Neural progenitor cell (in vitro differentiated cells): ENCODE results near the gene SLC66A3. TPM values are rescaled to one million over a fixed set of nuclear protein-coding genes. Genes with fewer than 3 reads are reported as not detected.

Experiments used
- DNase-seq: peaks from one replicate; pipeline ENCODE4 v3.0.0-alpha.2; 2016; ENCODE audit warnings: low spot score
- H2AFZ ChIP-seq: fragments of 200-600 bp; sonication (generic); replicated peaks from 2 replicates; pipeline ENCODE4 v1.6.1; 2016; ENCODE audit warnings: antibody characterized with exemption
- H3F3A ChIP-seq: fragments of 200-600 bp; sonication (generic); 2 replicates; pipeline ENCODE4 v1.6.1; 2016; ENCODE audit warnings: antibody characterized with exemption, low read depth
- H3K27ac ChIP-seq: fragments of 200-600 bp; sonication (generic); 2 replicates; pipeline ENCODE4 v1.5.1; 2016; ENCODE audit warnings: mild to moderate bottlenecking
- H3K27me3 ChIP-seq: fragments of 200-600 bp; sonication (generic); 2 replicates; pipeline ENCODE4 v1.6.1; 2016; ENCODE audit warnings: mild to moderate bottlenecking, moderate library complexity
- H3K36me3 ChIP-seq: fragments of 200-600 bp; sonication (generic); 2 replicates; pipeline ENCODE4 v1.5.1; 2016
- H3K4me1 ChIP-seq: fragments of 200-600 bp; sonication (generic); 2 replicates; pipeline ENCODE4 v1.6.1; 2016; ENCODE audit warnings: mixed run types
- H3K4me2 ChIP-seq: fragments of 200-600 bp; sonication (generic); 2 replicates; pipeline ENCODE4 v1.6.1; 2016
- H3K4me3 ChIP-seq: fragments of 200-600 bp; sonication (generic); 2 replicates; pipeline ENCODE4 v1.5.1; 2016
- H3K79me2 ChIP-seq: fragments of 200-600 bp; sonication (generic); 2 replicates; pipeline ENCODE4 v1.6.1; 2016; ENCODE audit warnings: low read depth
- H3K9ac ChIP-seq: fragments of 200-600 bp; sonication (generic); 2 replicates; pipeline ENCODE4 v1.6.1; 2016
- H3K9me3 ChIP-seq: fragments of 200-600 bp; sonication (generic); 2 replicates; pipeline ENCODE4 v1.5.1; 2016; ENCODE audit warnings: low read depth
- H4K20me1 ChIP-seq: fragments of 200-600 bp; sonication (generic); 2 replicates; pipeline ENCODE4 v1.6.1; 2016; ENCODE audit warnings: low read depth
- H3K27ac Mint-ChIP-seq: 3 replicates; pipeline ENCODE4 v1.8.0; 2021; ENCODE audit warnings: mixed read lengths
- H3K27me3 Mint-ChIP-seq: 2 replicates; pipeline ENCODE4 v1.8.0; 2022; ENCODE audit warnings: low read depth, mild to moderate bottlenecking, inconsistent platforms, moderate library complexity, mixed read lengths; ENCODE audit not compliant: insufficient read depth
- H3K36me3 Mint-ChIP-seq: 3 replicates; pipeline ENCODE4 v1.8.0; 2021; ENCODE audit warnings: mixed read lengths
- H3K4me1 Mint-ChIP-seq: 3 replicates; pipeline ENCODE4 v1.8.0; 2021; ENCODE audit warnings: mixed read lengths
- H3K4me3 Mint-ChIP-seq: 3 replicates; pipeline ENCODE4 v1.8.0; 2021; ENCODE audit warnings: mild to moderate bottlenecking, moderate library complexity, mixed read lengths
- H3K9me3 Mint-ChIP-seq: 3 replicates; pipeline ENCODE4 v1.8.0; 2020; ENCODE audit warnings: mixed read lengths
- CTCF ChIP-seq: fragments of 200-600 bp; sonication (generic); IDR thresholded peaks from 2 replicates; pipeline ENCODE4 v1.5.1; 2017; ENCODE audit warnings: antibody characterized with exemption, mild to moderate bottlenecking
- EZH2 ChIP-seq: fragments of 200-600 bp; sonication (generic); IDR thresholded peaks from 2 replicates; pipeline ENCODE4 v1.6.1; 2017; ENCODE audit warnings: antibody characterized with exemption, mild to moderate bottlenecking, moderate library complexity
- EZH2phosphoT487 ChIP-seq: fragments of 200-600 bp; sonication (generic); IDR thresholded peaks from 2 replicates; pipeline ENCODE4 v1.6.1; 2017; ENCODE audit warnings: antibody characterized with exemption
- total RNA-seq: library from RNA; depleted of rRNA; stranded (reverse); fragments of >200 nt; gene quantifications from 2 replicates; pipeline ENCODE4 v1.2.3, GENCODE V29; 2015; ENCODE audit warnings: low replicate concordance

SLC66A3 gene
- total RNA-seq, 1 donor from 2014 or later, result 19.3 TPM

DNA sequence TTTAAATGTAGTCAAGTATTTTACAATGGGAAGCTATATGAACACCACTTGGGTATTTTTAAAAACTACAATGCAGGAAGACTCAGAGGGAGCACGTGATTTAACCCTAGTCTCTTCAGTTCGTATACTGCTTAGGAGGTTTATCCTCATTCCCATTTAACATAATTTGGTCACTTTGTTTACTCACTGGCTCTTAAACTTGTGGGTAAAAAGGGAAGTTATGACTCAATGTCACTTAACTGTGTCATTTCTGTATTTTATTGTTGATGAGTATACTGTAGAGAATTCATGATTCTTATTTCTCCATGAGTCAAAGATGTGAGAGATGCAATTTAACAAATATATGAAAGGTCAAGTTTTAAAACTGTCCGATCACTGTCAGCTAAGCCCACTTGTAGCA, 48.2 kb downstream of the SLC66A3 start:
- no peaks in the 10 kb centered on the region for H3F3A ChIP-seq
- no peaks in the 10 kb centered on the region for H3K9me3 Mint-ChIP-seq
- no peaks in the 10 kb centered on the region for H3K4me1 ChIP-seq
- H3K27me3 ChIP-seq, result no peaks in the 10 kb centered on the region
- H3K4me3 ChIP-seq, result no peak overlapping the region
- H3K9me3 ChIP-seq, result no peaks in the 10 kb centered on the region
- H3K79me2 ChIP-seq, result no peaks in the 10 kb centered on the region
- TF ChIP-seq CTCF (no peak), EZH2 (no peak), EZH2phosphoT487 (no peak)
- no peaks in the 10 kb centered on the region for H3K4me1 Mint-ChIP-seq
- H3K9ac ChIP-seq, result no peak overlapping the region
- no peak overlapping the region for H3K27ac ChIP-seq
- no peak overlapping the region for H2AFZ ChIP-seq
- H3K27me3 Mint-ChIP-seq, result no peaks in the 10 kb centered on the region
- H3K36me3 ChIP-seq, result peaks cover 16% of the 10 kb centered on the region
- H3K36me3 Mint-ChIP-seq, result peaks cover 14% of the 10 kb centered on the region
- DNase-seq, result no peak
- H3K4me2 ChIP-seq, result no peak overlapping the region
- H3K4me3 Mint-ChIP-seq, result no peak overlapping the region
- H4K20me1 ChIP-seq, result no peaks in the 10 kb centered on the region
- no peak overlapping the region for H3K27ac Mint-ChIP-seq

DNA sequence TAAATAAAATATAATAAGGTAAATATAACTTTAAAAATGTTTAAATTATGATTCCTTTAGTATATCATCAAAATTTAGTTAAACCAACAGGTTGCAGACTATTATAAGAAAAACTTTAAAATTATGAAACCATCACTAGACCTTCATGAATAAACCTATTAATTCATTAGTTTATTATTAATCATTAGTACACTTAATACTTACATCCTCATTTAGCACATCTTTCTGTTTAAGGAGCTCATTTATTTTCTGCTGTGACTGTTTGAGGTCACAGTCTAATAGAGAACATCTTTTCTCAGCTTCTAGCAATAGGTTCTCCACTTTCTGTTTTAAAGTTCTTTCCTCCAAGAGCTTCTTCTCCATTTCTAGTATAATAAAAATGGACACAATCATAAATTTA, 52.8 kb downstream of the SLC66A3 start:
- Histone ChIP-seq H3K79me2 (no peaks in the 10 kb centered on the region), H3K4me1 (no peaks in the 10 kb centered on the region), H3K27ac (no peak overlapping the region), H2AFZ (no peak overlapping the region), H3K4me3 (no peak overlapping the region), H3K9ac (no peak overlapping the region), H3K9me3 (no peaks in the 10 kb centered on the region), H3F3A (no peaks in the 10 kb centered on the region), H3K36me3 (peaks cover 6% of the 10 kb centered on the region), H3K27me3 (no peaks in the 10 kb centered on the region), H4K20me1 (no peaks in the 10 kb centered on the region), H3K4me2 (no peak overlapping the region)
- Mint-ChIP-seq H3K4me1 (no peaks in the 10 kb centered on the region), H3K4me3 (no peak overlapping the region), H3K36me3 (peaks cover 17% of the 10 kb centered on the region), H3K27ac (no peak overlapping the region), H3K27me3 (no peaks in the 10 kb centered on the region), H3K9me3 (no peaks in the 10 kb centered on the region)
- TF ChIP-seq EZH2 (no peak), CTCF (no peak), EZH2phosphoT487 (no peak)
- no peak for DNase-seq

DNA sequence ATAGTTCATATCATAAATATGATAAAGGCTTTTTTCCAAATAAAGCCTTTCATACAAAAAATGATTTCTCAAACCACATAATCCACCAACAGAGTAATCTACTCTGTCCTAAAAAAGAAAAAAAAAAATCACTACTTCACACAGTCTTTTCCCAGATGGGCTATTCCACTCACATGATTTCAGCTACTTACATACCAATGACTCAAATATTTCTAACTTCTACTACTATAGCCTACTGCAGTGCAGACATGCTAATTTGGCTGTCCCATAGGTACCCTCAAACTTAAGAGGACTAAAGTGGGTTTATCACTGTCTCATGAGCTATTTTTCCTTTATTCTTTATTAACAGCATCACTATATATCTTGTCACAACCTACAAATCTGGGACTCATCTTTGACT, 57.4 kb downstream of the SLC66A3 start:
- no peak overlapping the region for H3K4me2 ChIP-seq
- peaks cover 27% of the 10 kb centered on the region for H3K36me3 ChIP-seq
- no peaks in the 10 kb centered on the region for H3F3A ChIP-seq
- H4K20me1 ChIP-seq, result no peaks in the 10 kb centered on the region
- Mint-ChIP-seq H3K4me1 (no peaks in the 10 kb centered on the region), H3K27me3 (no peaks in the 10 kb centered on the region), H3K36me3 (peaks cover 36% of the 10 kb centered on the region), H3K9me3 (no peaks in the 10 kb centered on the region), H3K27ac (no peak overlapping the region), H3K4me3 (no peak overlapping the region)
- no peak overlapping the region for H3K27ac ChIP-seq
- no peak overlapping the region for H2AFZ ChIP-seq
- H3K9me3 ChIP-seq, result no peaks in the 10 kb centered on the region
- no peaks in the 10 kb centered on the region for H3K4me1 ChIP-seq
- no peak for TF ChIP-seq EZH2phosphoT487
- TF ChIP-seq CTCF, result no peak
- no peak for TF ChIP-seq EZH2
- H3K27me3 ChIP-seq, result no peaks in the 10 kb centered on the region
- DNase-seq, result no peak
- no peaks in the 10 kb centered on the region for H3K79me2 ChIP-seq
- no peak overlapping the region for H3K4me3 ChIP-seq
- no peak overlapping the region for H3K9ac ChIP-seq
